H9 (cell line): Measurements from ENCODE around the gene ZNF385B. TPM values are rescaled to one million over a fixed set of nuclear protein-coding genes. Genes with fewer than 3 reads are reported as not detected.

Experiments
- DNase-seq: peaks from one replicate; pipeline ENCODE4 v3.0.0-alpha.2; 2017
- H2AFZ ChIP-seq: one replicate; pipeline ENCODE4 v1.6.1; 2013; ENCODE audit warnings: mild to moderate bottlenecking, low read length, control low read depth, moderate library complexity
- H2AK5ac ChIP-seq: 2 replicates; pipeline ENCODE4 v1.6.1; 2013; ENCODE audit warnings: low read length, control low read depth, mixed read lengths; ENCODE audit not compliant: insufficient read length
- H2BK120ac ChIP-seq: one replicate; pipeline ENCODE4 v1.6.1; 2013; ENCODE audit warnings: low read depth, mild to moderate bottlenecking, low read length, control low read depth, inconsistent platforms; ENCODE audit not compliant: poor library complexity, severe bottlenecking
- H2BK12ac ChIP-seq: 2 replicates; pipeline ENCODE4 v1.6.1; 2013; ENCODE audit warnings: low read length, control low read depth, mixed read lengths, low read depth; ENCODE audit not compliant: insufficient read length
- H2BK15ac ChIP-seq: 2 replicates; pipeline ENCODE4 v1.6.1; 2013; ENCODE audit warnings: low read depth, low read length, control low read depth
- H2BK20ac ChIP-seq: one replicate; pipeline ENCODE4 v1.6.1; 2013; ENCODE audit warnings: low read depth, mild to moderate bottlenecking, low read length, control low read depth, inconsistent platforms; ENCODE audit not compliant: poor library complexity, severe bottlenecking
- H2BK5ac ChIP-seq: 2 replicates; pipeline ENCODE4 v1.6.1; 2013; ENCODE audit warnings: low read length, control low read depth, mixed read lengths; ENCODE audit not compliant: insufficient read length
- H3K14ac ChIP-seq: 2 replicates; pipeline ENCODE4 v1.6.1; 2013; ENCODE audit warnings: low read length, control low read depth; ENCODE audit not compliant: insufficient read depth
- H3K18ac ChIP-seq: 2 replicates; pipeline ENCODE4 v1.6.1; 2013; ENCODE audit warnings: low read depth, mild to moderate bottlenecking, mixed read lengths, low read length, control low read depth; ENCODE audit not compliant: insufficient read length
- H3K23ac ChIP-seq: 2 replicates; pipeline ENCODE4 v1.6.1; 2013; ENCODE audit warnings: low read length, control low read depth, mixed read lengths, low read depth; ENCODE audit not compliant: insufficient read length
- H3K23me2 ChIP-seq: 2 replicates; pipeline ENCODE4 v1.6.1; 2013; ENCODE audit warnings: low read depth, mild to moderate bottlenecking, mixed read lengths, low read length, control low read depth; ENCODE audit not compliant: insufficient read length, poor library complexity, severe bottlenecking
- H3K27ac ChIP-seq: 2 replicates; pipeline ENCODE4 v1.5.1; 2013; ENCODE audit warnings: low read length, control low read depth, mixed read lengths, low read depth; ENCODE audit not compliant: insufficient read length
- H3K27me3 ChIP-seq: 2 replicates; pipeline ENCODE4 v1.6.1; 2013; ENCODE audit warnings: low read length, control low read depth, inconsistent platforms; ENCODE audit not compliant: insufficient read depth
- H3K4ac ChIP-seq: 2 replicates; pipeline ENCODE4 v1.6.1; 2013; ENCODE audit warnings: low read depth, mild to moderate bottlenecking, control low read depth, inconsistent platforms, low read length, moderate library complexity
- H3K4me1 ChIP-seq: 2 replicates; pipeline ENCODE4 v1.6.1; 2013; ENCODE audit warnings: low read length, control low read depth, inconsistent platforms; ENCODE audit not compliant: insufficient read depth
- H3K4me2 ChIP-seq: 2 replicates; pipeline ENCODE4 v1.6.1; 2013; ENCODE audit warnings: low read length, control low read depth, mixed read lengths; ENCODE audit not compliant: insufficient read length, insufficient read depth
- H3K56ac ChIP-seq: 2 replicates; pipeline ENCODE4 v1.6.1; 2013; ENCODE audit warnings: low read depth, mild to moderate bottlenecking, mixed read lengths, low read length, control low read depth; ENCODE audit not compliant: insufficient read length
- H3K79me1 ChIP-seq: 2 replicates; pipeline ENCODE4 v1.6.1; 2013; ENCODE audit warnings: low read depth, mild to moderate bottlenecking, moderate library complexity, low read length, control low read depth, inconsistent platforms; ENCODE audit not compliant: insufficient read depth, poor library complexity, severe bottlenecking
- H3K79me2 ChIP-seq: 2 replicates; pipeline ENCODE4 v1.6.1; 2013; ENCODE audit warnings: low read length, control low read depth, inconsistent platforms; ENCODE audit not compliant: insufficient read depth
- H3K9ac ChIP-seq: 2 replicates; pipeline ENCODE4 v1.6.1; 2013; ENCODE audit warnings: low read length, control low read depth, mixed read lengths; ENCODE audit not compliant: insufficient read length; ENCODE audit errors: extremely low read depth
- H3K9me3 ChIP-seq: one replicate; pipeline ENCODE4 v1.6.1; 2013; ENCODE audit warnings: low read depth, low read length, inconsistent platforms; ENCODE audit not compliant: control insufficient read depth
- H3T11ph ChIP-seq: one replicate; pipeline ENCODE4 v1.6.1; 2013; ENCODE audit warnings: mild to moderate bottlenecking, low read length, control low read depth, inconsistent platforms
- H4K20me1 ChIP-seq: one replicate; pipeline ENCODE4 v1.6.1; 2013; ENCODE audit not compliant: control insufficient read depth, insufficient read length, insufficient read depth
- H4K5ac ChIP-seq: 2 replicates; pipeline ENCODE4 v1.6.1; 2013; ENCODE audit warnings: low read depth, mild to moderate bottlenecking, mixed read lengths, low read length, control low read depth; ENCODE audit not compliant: insufficient read length
- H4K8ac ChIP-seq: replicated peaks from 2 replicates; pipeline ENCODE4 v1.6.1; 2013; ENCODE audit warnings: low read length, control low read depth, mixed read lengths, low read depth; ENCODE audit not compliant: insufficient read length
- H4K91ac ChIP-seq: 2 replicates; pipeline ENCODE4 v1.6.1; 2013; ENCODE audit warnings: low read depth, mild to moderate bottlenecking, moderate library complexity, mixed read lengths, low read length, control low read depth; ENCODE audit not compliant: insufficient read length
- H3K27ac Mint-ChIP-seq, 3 experiments: 2 replicates in 2 of 3; 3 replicates in 1 of 3; pipeline ENCODE4 v1.8.0; 2020 to 2021; ENCODE audit warnings: mixed read lengths in 3 of 3, mild to moderate bottlenecking in 1 of 3, moderate library complexity in 1 of 3
- H3K27me3 Mint-ChIP-seq: 2 replicates; pipeline ENCODE4 v1.8.0; 2021; ENCODE audit warnings: low read depth, mild to moderate bottlenecking, moderate library complexity, mixed read lengths
- H3K36me3 Mint-ChIP-seq, 3 experiments: 2 replicates in 2 of 3; 3 replicates in 1 of 3; pipeline ENCODE4 v1.8.0; 2020 to 2021; ENCODE audit warnings: low read depth in 3 of 3, mixed read lengths in 3 of 3; ENCODE audit not compliant: insufficient read depth in 1 of 3
- H3K4me1 Mint-ChIP-seq, 2 experiments: 2 replicates each; pipeline ENCODE4 v1.8.0; 2020; ENCODE audit warnings: mixed read lengths in 2 of 2
- H3K4me3 Mint-ChIP-seq, 2 experiments: 2 replicates in 1 of 2; 3 replicates in 1 of 2; pipeline ENCODE4 v1.8.0; 2020 to 2021; ENCODE audit warnings: mild to moderate bottlenecking in 2 of 2, mixed read lengths in 2 of 2, moderate library complexity in 1 of 2
- H3K9me3 Mint-ChIP-seq, 2 experiments: 2 replicates in 1 of 2; 3 replicates in 1 of 2; pipeline ENCODE4 v1.8.0; 2020; ENCODE audit warnings: mild to moderate bottlenecking in 2 of 2, mixed read lengths in 2 of 2, moderate library complexity in 1 of 2
- WGBS: extraction: QIAGEN DNeasy Blood & Tissue Kit; methylation state at CpG from one replicate; pipeline ENCODE4 v1.1.7; 2013; ENCODE audit warnings: missing lambda C conversion rate, low lambda C conversion rate, mixed read lengths; ENCODE audit not compliant: insufficient read length; ENCODE audit errors: extremely low coverage; 5-methylcytosine and 5-hydroxymethylcytosine counted together
- total RNA-seq: library from RNA; stranded (reverse); gene quantifications from 2 replicates; pipeline ENCODE4 v1.2.1, GENCODE V29; 2021
- TF ChIP-seq, protein P1 (sequence below): fragments of 200-600 bp; sonication (generic); conservative IDR thresholded peaks from 3 replicates; pipeline ENCODE4 v1.8.0; 2021; ENCODE audit warnings: antibody characterized with exemption, mild to moderate bottlenecking

The ZNF385B gene
- total RNA-seq, 1 experiment from 2014 or later = 2.1 TPM

- no peaks in the 10 kb centered on the region for H3K79me1 ChIP-seq
- Mint-ChIP-seq H3K4me1 (no peaks in the 10 kb centered on the region), H3K27me3 (no peaks in the 10 kb centered on the region), H3K36me3 (no peaks in the 10 kb centered on the region; a peak in 2 of 7 replicates), H3K27ac (no peak overlapping the region), H3K9me3 (peaks cover 0 to 4% of the 10 kb centered on the region in 2 experiments; a peak in 2 of 5 replicates), H3K4me3 (no peak overlapping the region)
- no peak overlapping the region for H3T11ph ChIP-seq
- no peaks in the 10 kb centered on the region for H3K4me1 ChIP-seq
- no peak overlapping the region for H2BK5ac ChIP-seq
- H3K14ac ChIP-seq = no peak overlapping the region
- H4K91ac ChIP-seq = no peak overlapping the region
- no peak overlapping the region for H2BK20ac ChIP-seq
- H3K9me3 ChIP-seq = no peaks in the 10 kb centered on the region
- H3K27ac ChIP-seq = no peak overlapping the region
- H2AK5ac ChIP-seq = no peak overlapping the region
- H2AFZ ChIP-seq = no peak overlapping the region
- no peak overlapping the region for H3K56ac ChIP-seq
- H3K27me3 ChIP-seq = no peaks in the 10 kb centered on the region
- no CpG with 5 or more reads among the region's 1 CpG for WGBS
- no peaks in the 10 kb centered on the region for H4K20me1 ChIP-seq
- no peak overlapping the region for H3K18ac ChIP-seq
- no peaks in the 10 kb centered on the region for H3K23me2 ChIP-seq
- no peak overlapping the region for H3K9ac ChIP-seq
- DNase-seq = no peak
- H2BK120ac ChIP-seq = no peak overlapping the region
- H2BK12ac ChIP-seq = no peak overlapping the region
- no peaks in the 10 kb centered on the region; the same call in 1 of the 2 replicates for H3K79me2 ChIP-seq
- H2BK15ac ChIP-seq = no peak overlapping the region
- no peak overlapping the region for H3K23ac ChIP-seq
- no peak overlapping the region for H3K4me2 ChIP-seq
- H4K5ac ChIP-seq = no peak overlapping the region
- no peak overlapping the region for H3K4ac ChIP-seq
- no peak overlapping the region for H4K8ac ChIP-seq
- TF ChIP-seq, protein P1, sequence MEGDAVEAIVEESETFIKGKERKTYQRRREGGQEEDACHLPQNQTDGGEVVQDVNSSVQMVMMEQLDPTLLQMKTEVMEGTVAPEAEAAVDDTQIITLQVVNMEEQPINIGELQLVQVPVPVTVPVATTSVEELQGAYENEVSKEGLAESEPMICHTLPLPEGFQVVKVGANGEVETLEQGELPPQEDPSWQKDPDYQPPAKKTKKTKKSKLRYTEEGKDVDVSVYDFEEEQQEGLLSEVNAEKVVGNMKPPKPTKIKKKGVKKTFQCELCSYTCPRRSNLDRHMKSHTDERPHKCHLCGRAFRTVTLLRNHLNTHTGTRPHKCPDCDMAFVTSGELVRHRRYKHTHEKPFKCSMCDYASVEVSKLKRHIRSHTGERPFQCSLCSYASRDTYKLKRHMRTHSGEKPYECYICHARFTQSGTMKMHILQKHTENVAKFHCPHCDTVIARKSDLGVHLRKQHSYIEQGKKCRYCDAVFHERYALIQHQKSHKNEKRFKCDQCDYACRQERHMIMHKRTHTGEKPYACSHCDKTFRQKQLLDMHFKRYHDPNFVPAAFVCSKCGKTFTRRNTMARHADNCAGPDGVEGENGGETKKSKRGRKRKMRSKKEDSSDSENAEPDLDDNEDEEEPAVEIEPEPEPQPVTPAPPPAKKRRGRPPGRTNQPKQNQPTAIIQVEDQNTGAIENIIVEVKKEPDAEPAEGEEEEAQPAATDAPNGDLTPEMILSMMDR = no peak
These were observed 239.3 kb downstream of the ZNF385B start for GRCh38 chr2:179622112-179622511.
